HCT116 (cell line): ENCODE data around the gene CD163. TPM values are rescaled to one million over a fixed set of nuclear protein-coding genes. Genes with fewer than 3 reads are reported as not detected.

Source experiments
- ATAC-seq: fragments of 200-7000 bp; cut with Tn5 transposase; 2 replicates; pipeline ENCODE4 v1.9.1; 2020; ENCODE audit warnings: mild to moderate bottlenecking, moderate library complexity
- BruUV-seq: library from RNA; stranded (reverse); fragments of 400-500 nt; replicated peaks from 2 replicates; lab custom pipeline; 2021; lab: Mats Ljungman, UMichigan
- CTCF ChIA-PET: fragments of 300-600 bp; sonication (Branson Sonifier 250); formaldehyde crosslinking; loops from one replicate; lab custom pipeline; 2021; ENCODE audit warnings: antibody characterized with exemption; lab: Charles Lee
- POLR2A ChIA-PET: fragments of 300-600, 350-600 bp; sonication (Branson Sonifier 250); formaldehyde crosslinking; loops from one replicate; lab custom pipeline; 2021; ENCODE audit warnings: antibody characterized with exemption; lab: Charles Lee
- RAD21 ChIA-PET, 2 experiments: fragments of 300-600 bp; sonication (Branson Sonifier 250); formaldehyde crosslinking; loops; one replicate each; lab custom pipeline; 2023; ENCODE audit warnings: low total read pairs in 2 of 2; ENCODE audit not compliant: uncharacterized antibody in 2 of 2, unreplicated experiment in 2 of 2, low non-redundant PET in 1 of 2; lab: Charles Lee
- DNase-seq: peaks from one replicate; pipeline ENCODE4 v3.0.0-alpha.2; 2010; ENCODE audit warnings: low read depth, low spot score
- H2AFZ ChIP-seq: fragments of 200-600 bp; shearing (Covaris generic), sonication (generic); 2 replicates; pipeline ENCODE4 v1.6.1; 2017; ENCODE audit warnings: low read depth, mixed run types, mixed read lengths, antibody characterized with exemption, low read length; ENCODE audit not compliant: poor library complexity, severe bottlenecking
- H3K27ac ChIP-seq: 2 replicates; pipeline ENCODE4 v1.5.1; 2012; ENCODE audit warnings: low read depth, low read length
- H3K27me3 ChIP-seq: fragments of 200-600 bp; sonication (generic); 2 replicates; pipeline ENCODE4 v1.6.1; 2016; ENCODE audit warnings: mixed run types, low read length, mixed read lengths; ENCODE audit not compliant: insufficient read depth
- H3K36me3 ChIP-seq, 2 experiments: fragments of 200-500 bp in 1 of 2; fragments of 200-600 bp in 1 of 2; sonication (Bioruptor generic) in 1 of 2; sonication (generic) in 1 of 2; 2 replicates each; pipeline versions ENCODE4 v1.5.1 to v1.6.1; 2014 to 2016; ENCODE audit warnings: low read length in 2 of 2, inconsistent platforms in 1 of 2, mixed read lengths in 1 of 2, mixed run types in 1 of 2; ENCODE audit not compliant: insufficient read depth in 2 of 2, control insufficient read depth in 1 of 2
- H3K4me1 ChIP-seq, 2 experiments: fragments of 200-600 bp in 1 of 2; sonication (generic) in 1 of 2; 2 replicates each; pipeline versions ENCODE4 v1.5.1 to v1.6.1; 2012 to 2017; ENCODE audit warnings: low read length in 2 of 2, inconsistent platforms in 1 of 2, mild to moderate bottlenecking in 1 of 2, mixed read lengths in 1 of 2, mixed run types in 1 of 2, moderate library complexity in 1 of 2; ENCODE audit not compliant: insufficient read depth in 2 of 2, control insufficient read depth in 1 of 2
- H3K4me2 ChIP-seq: fragments of 200-600 bp; sonication (generic); 2 replicates; pipeline ENCODE4 v1.6.1; 2017; ENCODE audit warnings: mixed run types, low read length, mixed read lengths
- H3K4me3 ChIP-seq, 2 experiments: fragments of 200-600 bp in 1 of 2; sonication (generic) in 1 of 2; replicated peaks in 1 of 2; 2 replicates each; pipeline ENCODE4 v1.5.1; 2011 to 2016; ENCODE audit warnings: low read length in 2 of 2, control low read depth in 1 of 2, low read depth in 1 of 2, mild to moderate bottlenecking in 1 of 2, mixed read lengths in 1 of 2, mixed run types in 1 of 2
- H3K79me2 ChIP-seq: fragments of 200-600 bp; sonication (generic); 2 replicates; pipeline ENCODE4 v1.6.1; 2017; ENCODE audit warnings: mild to moderate bottlenecking, mixed run types, low read length, moderate library complexity, mixed read lengths; ENCODE audit not compliant: insufficient read depth
- H3K9ac ChIP-seq: fragments of 200-600 bp; sonication (generic); 2 replicates; pipeline ENCODE4 v1.6.1; 2016; ENCODE audit warnings: low read length, mixed read lengths
- H3K9me2 ChIP-seq: fragments of 200-600 bp; sonication (generic), shearing (Covaris generic); 2 replicates; pipeline ENCODE4 v1.6.1; 2017; ENCODE audit warnings: mixed run types, mild to moderate bottlenecking, moderate library complexity; ENCODE audit not compliant: insufficient read depth
- H3K9me3 ChIP-seq, 2 experiments: fragments of 200-500 bp in 1 of 2; fragments of 200-600 bp in 1 of 2; sonication (Bioruptor generic) in 1 of 2; sonication (generic) in 1 of 2; 2 replicates each; pipeline ENCODE4 v1.6.1; 2014 to 2017; ENCODE audit warnings: low read length in 2 of 2, mixed read lengths in 2 of 2, inconsistent platforms in 1 of 2, low read depth in 1 of 2, mild to moderate bottlenecking in 1 of 2, mixed run types in 1 of 2, moderate library complexity in 1 of 2; ENCODE audit not compliant: control insufficient read depth in 1 of 2, insufficient read depth in 1 of 2
- H4K20me1 ChIP-seq: fragments of 200-600 bp; sonication (generic), shearing (Covaris generic); 2 replicates; pipeline ENCODE4 v1.6.1; 2017; ENCODE audit warnings: mixed run types, mild to moderate bottlenecking, moderate library complexity; ENCODE audit not compliant: insufficient read depth
- CEBPB ChIP-seq: IDR thresholded peaks from 2 replicates; pipeline ENCODE4 v1.6.1; 2012; ENCODE audit warnings: low read depth
- EGR1 ChIP-seq: IDR thresholded peaks from 2 replicates; pipeline ENCODE4 v1.6.1; 2012; ENCODE audit warnings: low read depth
- EZH2 ChIP-seq: fragments of 200-600 bp; sonication (generic); IDR thresholded peaks from 2 replicates; pipeline ENCODE4 v1.6.1; 2017; ENCODE audit warnings: antibody characterized with exemption, mixed run types
- FOSL1 ChIP-seq: IDR thresholded peaks from 2 replicates; pipeline ENCODE4 v1.6.1; 2012; ENCODE audit warnings: low read depth
- JUND ChIP-seq: IDR thresholded peaks from 2 replicates; pipeline ENCODE4 v1.6.1; 2012
- POLR2A ChIP-seq: IDR thresholded peaks from 2 replicates; pipeline ENCODE4 v1.7.0; 2011; ENCODE audit warnings: borderline replicate concordance; ENCODE audit not compliant: insufficient read depth, insufficient read length; ENCODE audit errors: extremely low read depth
- RAD21 ChIP-seq: IDR thresholded peaks from 2 replicates; pipeline ENCODE4 v1.6.1; 2012; ENCODE audit warnings: low read depth, mild to moderate bottlenecking
- SIN3A ChIP-seq: IDR thresholded peaks from 2 replicates; pipeline ENCODE4 v1.6.1; 2012; ENCODE audit warnings: low read depth
- SRF ChIP-seq: IDR thresholded peaks from 2 replicates; pipeline ENCODE4 v1.6.1; 2012; ENCODE audit warnings: low read depth
- YY1 ChIP-seq: IDR thresholded peaks from 2 replicates; pipeline ENCODE4 v1.6.1; 2011; ENCODE audit warnings: low read length, low read depth, moderate library complexity, mild to moderate bottlenecking; ENCODE audit not compliant: insufficient replicate concordance; ENCODE audit errors: extremely low read depth
- intact Hi-C: fragments of 100-400 bp; cut with micrococcal nuclease; formaldehyde crosslinking; loops from 2 replicates; pipeline ENCODE4 v1.10.0; 2022
- total RNA-seq: library from RNA; stranded (reverse); gene quantifications from one replicate; pipeline ENCODE4 v1.2.1, GENCODE V29; 2021; ENCODE audit not compliant: unreplicated experiment
- TF ChIP-seq, protein P1 (sequence below): IDR thresholded peaks from 2 replicates; pipeline ENCODE4 v1.6.1; 2012

CD163 gene
- total RNA-seq, 1 experiment from 2014 or later = 1.4 TPM

DNA sequence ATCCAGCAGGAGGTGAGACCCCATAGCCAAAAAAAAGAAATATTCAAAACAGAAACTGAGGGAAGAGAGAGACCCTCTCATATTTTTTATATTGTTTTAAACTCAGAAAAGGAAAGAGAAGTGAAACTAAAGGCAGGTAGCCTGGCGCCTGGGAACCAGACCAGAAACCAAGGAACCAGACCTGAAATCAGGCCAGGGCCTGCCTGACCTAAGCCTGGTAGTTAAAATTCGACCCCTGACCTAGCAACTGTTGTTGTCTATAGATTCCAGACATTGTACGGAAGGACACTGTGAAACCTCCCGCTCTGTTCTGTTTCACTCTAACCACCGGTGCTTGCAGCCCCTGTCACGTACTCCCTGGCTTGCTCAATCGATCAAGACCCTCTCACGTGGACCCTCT is 38.5 kb upstream of the CD163 start:
- intact Hi-C loops = no loop called here
- BruUV-seq = no TSS peak
- no peaks in the 10 kb centered on the region for H3K9me2 ChIP-seq
- H3K4me1 ChIP-seq = no peaks in the 10 kb centered on the region
- no peaks in the 10 kb centered on the region for H3K27me3 ChIP-seq
- CTCF ChIA-PET = no interaction called here
- no peak for TF ChIP-seq SRF
- TF ChIP-seq EGR1 = no peak
- no peak for TF ChIP-seq SIN3A
- no peak for TF ChIP-seq CEBPB
- TF ChIP-seq JUND = no peak
- no peak for TF ChIP-seq FOSL1
- H3K9ac ChIP-seq = no peak overlapping the region
- no peak overlapping the region for H2AFZ ChIP-seq
- no peak for ATAC-seq
- H3K4me3 ChIP-seq = no peak overlapping the region
- POLR2A ChIA-PET = no interaction called here
- H3K9me3 ChIP-seq = no peaks in the 10 kb centered on the region
- DNase-seq = no peak
- H3K36me3 ChIP-seq = no peaks in the 10 kb centered on the region
- no peak overlapping the region for H3K4me2 ChIP-seq
- H3K79me2 ChIP-seq = no peaks in the 10 kb centered on the region
- H4K20me1 ChIP-seq = no peaks in the 10 kb centered on the region
- no peak overlapping the region for H3K27ac ChIP-seq
- RAD21 ChIA-PET = no interaction called here

DNA sequence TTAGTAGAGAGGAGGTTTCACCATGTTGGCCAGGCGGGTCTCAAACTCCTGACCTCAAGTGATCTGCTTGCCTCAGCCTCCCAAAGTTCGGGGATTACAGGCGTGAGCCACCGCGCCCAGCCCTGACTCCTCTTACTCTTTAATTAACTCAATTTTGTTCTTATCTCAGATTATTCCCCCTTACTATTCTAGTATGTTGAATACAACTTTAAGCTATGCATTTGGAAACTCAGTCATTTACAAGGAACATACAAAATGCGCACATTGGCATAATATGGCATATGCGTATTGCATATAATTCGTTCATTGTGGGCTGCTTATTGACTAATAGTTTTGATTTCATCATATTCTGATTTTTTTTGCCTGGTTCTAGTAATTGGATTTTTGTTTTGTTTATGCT is 10.8 kb upstream of the CD163 start:
- ChIA-PET POLR2A (no interaction called here), CTCF (no interaction called here), RAD21 (no interaction called here)
- Histone ChIP-seq H2AFZ (no peak overlapping the region), H3K9ac (no peak overlapping the region), H4K20me1 (no peaks in the 10 kb centered on the region), H3K4me2 (no peak overlapping the region), H3K9me2 (no peaks in the 10 kb centered on the region), H3K4me1 (peaks cover 0 to 13% of the 10 kb centered on the region in 2 experiments; a peak in 2 of 4 replicates), H3K36me3 (no peaks in the 10 kb centered on the region), H3K27me3 (no peaks in the 10 kb centered on the region), H3K79me2 (no peaks in the 10 kb centered on the region), H3K27ac (no peak overlapping the region), H3K4me3 (no peak overlapping the region), H3K9me3 (no peaks in the 10 kb centered on the region)
- TF ChIP-seq RAD21 (no peak), YY1 (no peak), EGR1 (no peak), POLR2A (no peak), SRF (no peak), EZH2 (no peak)
- TF ChIP-seq, protein P1, sequence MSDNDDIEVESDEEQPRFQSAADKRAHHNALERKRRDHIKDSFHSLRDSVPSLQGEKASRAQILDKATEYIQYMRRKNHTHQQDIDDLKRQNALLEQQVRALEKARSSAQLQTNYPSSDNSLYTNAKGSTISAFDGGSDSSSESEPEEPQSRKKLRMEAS = no peak
- intact Hi-C loops = no loop called here
- DNase-seq = no peak
- ATAC-seq = no peak
- no TSS peak for BruUV-seq
